WERI-Rb-1 (cell line): ENCODE measurements around the gene PHGDH.
A peak's percentile ranks its signal among the peaks of the same experiment; 100 is the strongest.
"Not testable (repeated sequence)": the region's sequence is repeated elsewhere in the genome, so short reads cannot be mapped to it uniquely, and the experiment has no call there.

ENCODE experiments used
- DNase-seq: peaks from one replicate; pipeline ENCODE4 v3.0.0-alpha.2; 2020
- H3K27ac ChIP-seq: fragments of 250-450 bp; sonication (Bioruptor Pico); 2 replicates; pipeline ENCODE4 v1.5.1; 2020; ENCODE audit warnings: mild to moderate bottlenecking, moderate library complexity
- H3K27me3 ChIP-seq: fragments of 250-450 bp; sonication (Bioruptor Pico); 2 replicates; pipeline ENCODE4 v1.5.1; 2021; ENCODE audit warnings: mild to moderate bottlenecking, low read depth, moderate library complexity; ENCODE audit not compliant: insufficient read depth, severe bottlenecking
- H3K36me3 ChIP-seq: fragments of 250-450 bp; sonication (Bioruptor Pico); 2 replicates; pipeline ENCODE4 v1.5.1; 2020; ENCODE audit warnings: mild to moderate bottlenecking, moderate library complexity
- H3K4me3 ChIP-seq: 2 replicates; pipeline ENCODE4 v1.5.1; 2011; ENCODE audit warnings: low read depth, mild to moderate bottlenecking, control low read depth, low read length
- H3K9me3 ChIP-seq: fragments of 250-450 bp; sonication (Bioruptor Pico); 2 replicates; pipeline ENCODE4 v1.5.1; 2021; ENCODE audit warnings: mild to moderate bottlenecking, moderate library complexity; ENCODE audit not compliant: severe bottlenecking
- TF ChIP-seq, protein P1 (sequence below): IDR thresholded peaks from 2 replicates; pipeline ENCODE4 v1.5.1; 2011; ENCODE audit warnings: low read depth, mild to moderate bottlenecking, control low read depth, inconsistent platforms, low read length

PHGDH gene

DNA sequence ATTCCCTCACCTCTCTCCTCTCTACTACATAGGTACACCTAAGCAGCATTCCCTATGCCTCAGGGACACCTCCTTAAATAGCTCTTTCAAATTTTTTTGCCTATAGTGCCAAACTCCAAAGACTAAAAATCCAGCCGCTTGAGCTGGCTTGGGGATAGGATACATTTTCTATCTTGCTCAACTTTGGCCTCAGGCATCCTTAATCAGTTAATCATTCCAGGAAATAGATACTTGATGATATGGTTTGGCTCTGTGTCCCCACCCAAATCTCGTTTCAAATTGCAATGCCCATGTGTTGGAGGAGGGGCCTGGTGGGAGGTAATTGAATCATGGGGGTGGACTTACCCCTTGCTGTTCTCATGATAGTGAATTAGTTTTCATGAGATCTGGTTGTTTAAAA, 11.4 kb upstream of the PHGDH start:
- no peak overlapping the region for H3K27ac ChIP-seq
- no peak overlapping the region for H3K4me3 ChIP-seq
- no peak for DNase-seq
- no peaks in the 10 kb centered on the region for H3K36me3 ChIP-seq
- TF ChIP-seq, protein P1, sequence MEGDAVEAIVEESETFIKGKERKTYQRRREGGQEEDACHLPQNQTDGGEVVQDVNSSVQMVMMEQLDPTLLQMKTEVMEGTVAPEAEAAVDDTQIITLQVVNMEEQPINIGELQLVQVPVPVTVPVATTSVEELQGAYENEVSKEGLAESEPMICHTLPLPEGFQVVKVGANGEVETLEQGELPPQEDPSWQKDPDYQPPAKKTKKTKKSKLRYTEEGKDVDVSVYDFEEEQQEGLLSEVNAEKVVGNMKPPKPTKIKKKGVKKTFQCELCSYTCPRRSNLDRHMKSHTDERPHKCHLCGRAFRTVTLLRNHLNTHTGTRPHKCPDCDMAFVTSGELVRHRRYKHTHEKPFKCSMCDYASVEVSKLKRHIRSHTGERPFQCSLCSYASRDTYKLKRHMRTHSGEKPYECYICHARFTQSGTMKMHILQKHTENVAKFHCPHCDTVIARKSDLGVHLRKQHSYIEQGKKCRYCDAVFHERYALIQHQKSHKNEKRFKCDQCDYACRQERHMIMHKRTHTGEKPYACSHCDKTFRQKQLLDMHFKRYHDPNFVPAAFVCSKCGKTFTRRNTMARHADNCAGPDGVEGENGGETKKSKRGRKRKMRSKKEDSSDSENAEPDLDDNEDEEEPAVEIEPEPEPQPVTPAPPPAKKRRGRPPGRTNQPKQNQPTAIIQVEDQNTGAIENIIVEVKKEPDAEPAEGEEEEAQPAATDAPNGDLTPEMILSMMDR = no peak
- H3K9me3 ChIP-seq = peaks cover 10% of the 10 kb centered on the region
- no peaks in the 10 kb centered on the region for H3K27me3 ChIP-seq

DNA sequence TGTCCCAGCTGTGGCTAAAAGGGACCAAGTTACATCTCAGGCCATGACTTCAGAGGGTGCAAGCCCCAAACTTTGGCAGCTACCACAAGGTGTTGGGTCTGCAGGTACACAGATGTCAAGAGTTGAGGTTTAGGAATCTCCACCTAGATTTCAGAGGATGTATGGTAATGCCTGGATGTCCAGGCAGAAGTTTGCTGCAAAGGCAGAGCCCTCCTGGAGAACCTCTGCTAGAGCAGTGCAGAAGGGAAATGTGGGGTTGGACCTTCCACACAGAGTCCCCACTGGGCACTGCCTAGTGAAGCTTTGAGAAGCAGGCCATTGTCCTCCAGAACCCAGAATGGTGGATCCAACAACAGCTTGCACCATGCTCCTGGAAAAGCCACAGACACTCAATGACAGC, 10.1 kb upstream of the PHGDH start:
- no peak overlapping the region for H3K4me3 ChIP-seq
- H3K27ac ChIP-seq = no peak overlapping the region
- H3K27me3 ChIP-seq = no peaks in the 10 kb centered on the region
- TF ChIP-seq, protein P1 = no peak
- no peaks in the 10 kb centered on the region for H3K36me3 ChIP-seq
- DNase-seq = no peak
- peaks cover 10% of the 10 kb centered on the region for H3K9me3 ChIP-seq

DNA sequence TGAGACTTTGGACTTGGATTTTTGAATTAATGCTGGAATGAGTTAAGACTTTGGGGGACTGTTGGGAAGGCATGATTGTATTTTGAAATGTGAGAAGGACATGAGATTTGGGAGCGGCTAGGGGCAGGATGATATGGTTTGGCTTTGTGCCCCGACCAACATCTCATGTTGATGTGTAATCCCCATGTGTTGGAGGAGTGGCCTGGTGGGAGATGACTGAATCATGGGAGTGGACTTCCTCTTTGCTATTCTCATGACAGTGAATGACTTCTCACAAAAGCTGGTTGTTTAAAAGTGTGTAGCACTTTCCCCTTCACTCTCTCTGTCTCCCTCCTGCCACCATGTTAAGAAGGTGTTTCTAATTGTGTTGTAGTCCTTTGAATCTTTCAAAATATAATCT, 9.3 kb upstream of the PHGDH start:
- H3K27ac ChIP-seq = no peak overlapping the region
- H3K9me3 ChIP-seq = peaks cover 10% of the 10 kb centered on the region
- no peak for DNase-seq
- H3K27me3 ChIP-seq = no peaks in the 10 kb centered on the region
- no peaks in the 10 kb centered on the region for H3K36me3 ChIP-seq
- TF ChIP-seq, protein P1 = no peak
- H3K4me3 ChIP-seq = no peak overlapping the region

DNA sequence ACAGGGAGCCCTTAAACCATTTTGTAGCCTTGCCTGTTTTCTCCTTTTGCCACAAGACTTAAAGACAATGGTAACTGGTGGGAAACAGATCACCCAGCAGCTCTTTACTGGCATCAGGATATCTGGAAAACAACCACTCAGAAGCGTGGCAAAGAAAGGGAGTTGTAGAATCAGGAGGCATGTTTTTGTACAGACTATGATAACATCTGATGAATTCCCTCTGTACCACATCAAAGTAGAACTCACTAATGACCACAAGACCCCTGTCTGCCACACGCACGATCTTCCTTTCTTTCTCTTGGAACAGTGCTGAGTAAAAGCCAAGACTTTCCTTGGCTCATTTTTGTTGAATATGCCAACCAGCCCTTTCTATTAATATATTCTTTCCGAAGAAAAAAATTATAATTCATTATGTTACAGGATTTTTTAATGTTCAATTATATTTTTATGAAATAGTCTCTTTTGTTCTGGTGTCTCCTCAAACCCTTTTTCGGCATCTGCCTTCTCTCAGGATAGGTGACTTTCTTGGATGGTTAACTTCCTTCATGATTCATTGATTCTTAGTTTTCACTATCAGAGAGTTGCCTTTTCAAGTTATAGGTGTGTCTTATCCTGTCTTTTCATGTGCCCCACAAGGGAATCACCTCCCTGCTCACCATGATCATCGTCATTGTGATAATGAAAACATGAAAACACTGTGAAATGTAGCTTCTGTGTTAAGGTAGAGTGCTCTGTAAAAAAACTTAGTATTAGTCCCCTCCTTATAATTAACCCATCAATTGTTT, 7.9 kb upstream of the PHGDH start:
- TF ChIP-seq, protein P1 = no peak

DNA sequence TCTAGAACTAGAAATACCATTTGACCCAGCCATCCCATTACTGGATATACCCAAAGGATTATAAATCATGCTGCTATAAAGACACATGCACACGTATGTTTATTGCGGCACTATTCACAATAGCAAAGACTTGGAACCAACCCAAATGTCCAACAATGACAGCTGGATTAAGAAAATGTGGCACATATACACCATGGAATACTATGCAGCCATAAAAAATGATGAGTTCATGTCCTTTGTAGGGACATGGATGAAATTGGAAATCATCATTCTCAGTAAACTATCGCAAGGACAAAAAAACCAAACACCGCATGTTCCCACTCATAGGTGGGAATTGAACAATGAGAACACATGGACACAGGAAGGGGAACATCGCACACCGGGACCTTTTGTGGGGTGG, 5.1 kb upstream of the PHGDH start:
- H3K27me3 ChIP-seq, H3K27ac ChIP-seq, H3K36me3 ChIP-seq, DNase-seq, H3K4me3 ChIP-seq, H3K9me3 ChIP-seq: not testable (repeated sequence)

More for the DNA sequence above, 7.9 kb upstream of the PHGDH start:
- Histone ChIP-seq H3K9me3 (peaks cover 10% of the 10 kb centered on the region), H3K27me3 (no peaks in the 10 kb centered on the region), H3K36me3 (no peaks in the 10 kb centered on the region), H3K4me3 (no peak overlapping the region), H3K27ac (no peak overlapping the region)
- DNase-seq = no peak

DNA sequence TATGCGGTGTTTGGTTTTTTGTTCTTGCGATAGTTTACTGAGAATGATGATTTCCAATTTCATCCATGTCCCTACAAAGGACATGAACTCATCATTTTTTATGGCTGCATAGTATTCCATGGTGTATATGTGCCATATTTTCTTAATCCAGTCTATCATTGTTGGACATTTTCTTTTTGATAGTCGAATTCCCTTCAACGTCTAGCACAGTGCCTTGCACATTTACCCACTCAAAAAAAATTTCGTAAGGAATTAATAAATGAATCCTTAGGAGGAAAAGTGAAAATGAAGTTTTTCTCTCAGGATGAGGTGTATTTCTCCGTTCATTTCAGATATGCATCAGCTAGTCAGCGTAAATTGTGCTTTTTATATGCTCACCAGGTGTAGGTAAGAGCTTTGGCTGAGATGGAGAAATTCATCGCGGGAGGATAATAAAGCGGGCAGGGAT, 354 bp upstream of the PHGDH start:
- peak overlapping the region; percentile 88 for H3K4me3 ChIP-seq
- not testable (repeated sequence) for H3K36me3 ChIP-seq, DNase-seq, H3K27me3 ChIP-seq, H3K9me3 ChIP-seq, H3K27ac ChIP-seq
